Testis (tissue), 2 donors: ENCODE data around the gene APEX1.

Experiments
- CTCF ChIP-seq, 3 experiments: fragments of 450-650 bp in 2 of 3; fragments of 200-600 bp in 1 of 3; sonication (generic) in 1 of 3; IDR thresholded peaks; one replicate each; pipeline ENCODE4 v1.5.1; 2016 to 2019; ENCODE audit warnings: antibody characterized with exemption in 3 of 3, mild to moderate bottlenecking in 2 of 3, moderate library complexity in 1 of 3
- POLR2A ChIP-seq: fragments of 450-650 bp; IDR thresholded peaks from one replicate; pipeline ENCODE4 v1.6.1; 2017; ENCODE audit warnings: antibody characterized with exemption, mild to moderate bottlenecking, moderate library complexity

GRCh38 chr14:20458031-20458789 is 3.2 kb downstream of the APEX1 start:
- no peak for TF ChIP-seq CTCF (IDR thresholded peaks at IDR 0.05)
- TF ChIP-seq POLR2A, result no peak
